ENCODE measurements around the gene EFCC1. TPM values are rescaled to one million over a fixed set of nuclear protein-coding genes. Genes with fewer than 3 reads are reported as not detected.
"Not testable (repeated sequence)": the region's sequence is repeated elsewhere in the genome, so short reads cannot be mapped to it uniquely, and the experiment has no call there.

Gene EFCC1
- polyA plus RNA-seq, 1 experiment, result 0.27 TPM

DNA sequence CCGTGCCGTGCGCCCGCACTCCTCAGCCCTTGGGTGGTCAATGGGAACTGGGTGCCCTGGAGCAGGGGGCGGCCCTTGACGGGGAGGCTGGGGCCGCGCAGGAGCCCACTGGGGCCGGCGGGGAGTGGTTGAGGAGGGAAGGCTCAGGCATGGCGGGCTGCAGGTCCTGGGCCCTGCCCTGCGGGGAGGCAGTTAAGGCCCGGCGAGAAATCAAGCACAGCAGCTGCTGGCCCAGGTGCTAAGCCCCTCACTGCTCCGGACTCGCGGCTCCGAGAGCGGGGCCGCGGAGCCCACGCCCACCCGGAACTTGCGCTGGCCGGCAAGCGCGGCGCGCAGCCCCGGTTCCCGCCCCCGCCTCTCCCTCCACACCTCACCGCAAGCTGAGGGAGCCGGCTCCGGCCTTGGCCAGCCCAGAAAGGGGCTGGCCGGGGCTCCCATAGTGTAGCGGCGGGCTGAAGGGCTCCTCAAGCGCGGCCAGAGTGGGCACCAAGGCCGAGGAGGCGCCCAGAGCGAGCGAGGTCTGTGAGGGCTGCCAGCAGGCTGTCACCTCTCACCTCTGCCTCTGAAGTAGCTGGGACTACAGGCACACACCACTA lies 67.3 kb downstream of the EFCC1 start:
- POLR2A ChIA-PET, result interaction anchor here (0.6 kb wide), 2 partner anchors 50 to 53 kb away, joined by 3 to 4 read pairs; partner anchors contain the start of gene RAB43
- Histone ChIP-seq H3K27ac (ENCODE audit: low read depth, low read length) (no peak overlapping the region), H3K9me3 (ENCODE audit: control insufficient read depth, insufficient read depth, low read length) (peaks cover 3% of the 10 kb centered on the region; the same call in 1 of the 2 replicates), H3K27me3 (ENCODE audit: control insufficient read depth, insufficient read depth, low read length) (peaks cover 4% of the 10 kb centered on the region), H3K4me3 (ENCODE audit: low read depth, low read length) (peak overlapping the region; percentile 41; the same call in 1 of the 2 replicates)
- CTCF ChIA-PET, result interaction anchor here (1.4 to 3.8 kb wide), 3 partner anchors 15 to 98 kb away, joined by 3 to 34 read pairs (median 24); no protein-coding TSS in a partner anchor
- TF ChIP-seq, protein P1, sequence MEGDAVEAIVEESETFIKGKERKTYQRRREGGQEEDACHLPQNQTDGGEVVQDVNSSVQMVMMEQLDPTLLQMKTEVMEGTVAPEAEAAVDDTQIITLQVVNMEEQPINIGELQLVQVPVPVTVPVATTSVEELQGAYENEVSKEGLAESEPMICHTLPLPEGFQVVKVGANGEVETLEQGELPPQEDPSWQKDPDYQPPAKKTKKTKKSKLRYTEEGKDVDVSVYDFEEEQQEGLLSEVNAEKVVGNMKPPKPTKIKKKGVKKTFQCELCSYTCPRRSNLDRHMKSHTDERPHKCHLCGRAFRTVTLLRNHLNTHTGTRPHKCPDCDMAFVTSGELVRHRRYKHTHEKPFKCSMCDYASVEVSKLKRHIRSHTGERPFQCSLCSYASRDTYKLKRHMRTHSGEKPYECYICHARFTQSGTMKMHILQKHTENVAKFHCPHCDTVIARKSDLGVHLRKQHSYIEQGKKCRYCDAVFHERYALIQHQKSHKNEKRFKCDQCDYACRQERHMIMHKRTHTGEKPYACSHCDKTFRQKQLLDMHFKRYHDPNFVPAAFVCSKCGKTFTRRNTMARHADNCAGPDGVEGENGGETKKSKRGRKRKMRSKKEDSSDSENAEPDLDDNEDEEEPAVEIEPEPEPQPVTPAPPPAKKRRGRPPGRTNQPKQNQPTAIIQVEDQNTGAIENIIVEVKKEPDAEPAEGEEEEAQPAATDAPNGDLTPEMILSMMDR (IDR thresholded peaks at IDR 0.05; ENCODE audit: low read depth, low read length), result no peak
- DNase-seq (ENCODE audit: low read depth, low spot score), result no peak

DNA sequence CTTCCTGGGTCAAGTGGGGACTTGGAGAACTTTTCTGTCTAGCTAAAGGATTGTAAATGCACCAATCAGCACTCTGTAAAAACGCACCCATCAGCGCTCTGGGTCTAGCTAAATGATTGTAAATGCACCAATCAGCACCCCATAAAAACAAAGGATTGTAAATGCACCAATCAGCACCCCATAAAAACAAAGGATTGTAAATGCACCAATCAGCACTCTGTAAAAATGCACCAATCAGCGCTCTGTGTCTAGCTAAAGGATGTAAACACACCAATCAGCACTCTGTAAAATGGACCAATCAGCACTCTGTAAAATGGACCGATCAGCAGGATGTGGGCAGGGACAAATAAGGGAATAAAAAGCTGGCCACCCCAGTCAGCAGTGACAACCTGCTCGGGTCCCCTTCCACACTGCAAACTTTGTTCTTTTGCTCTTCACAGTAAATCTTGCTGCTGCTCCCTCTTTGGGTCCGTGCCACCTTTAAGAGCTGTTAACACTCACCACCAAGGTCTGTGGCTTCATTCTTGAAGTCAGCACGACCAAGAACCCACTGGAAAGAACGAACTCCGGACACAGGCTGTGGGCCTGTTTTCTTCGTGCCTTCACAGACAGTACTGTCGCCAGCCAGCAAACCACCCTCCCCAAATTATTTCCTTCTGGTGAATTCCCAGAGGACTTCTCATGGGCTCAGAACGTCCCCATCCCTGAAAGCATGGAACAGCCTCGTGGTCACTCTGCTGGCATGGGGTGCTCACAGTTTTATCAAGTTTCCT lies 68.4 kb downstream of the EFCC1 start:
- POLR2A ChIA-PET; DNase-seq (ENCODE audit: low read depth, low spot score); H3K4me3 ChIP-seq (ENCODE audit: low read depth, low read length); H3K9me3 ChIP-seq (ENCODE audit: control insufficient read depth, insufficient read depth, low read length); H3K27me3 ChIP-seq (ENCODE audit: control insufficient read depth, insufficient read depth, low read length); H3K27ac ChIP-seq (ENCODE audit: low read depth, low read length): not testable (repeated sequence)
- CTCF ChIA-PET, result interaction anchor here (0.6 to 3.8 kb wide), 4 partner anchors 16 to 108 kb away, joined by 3 to 34 read pairs (median 14); no protein-coding TSS in a partner anchor

DNA sequence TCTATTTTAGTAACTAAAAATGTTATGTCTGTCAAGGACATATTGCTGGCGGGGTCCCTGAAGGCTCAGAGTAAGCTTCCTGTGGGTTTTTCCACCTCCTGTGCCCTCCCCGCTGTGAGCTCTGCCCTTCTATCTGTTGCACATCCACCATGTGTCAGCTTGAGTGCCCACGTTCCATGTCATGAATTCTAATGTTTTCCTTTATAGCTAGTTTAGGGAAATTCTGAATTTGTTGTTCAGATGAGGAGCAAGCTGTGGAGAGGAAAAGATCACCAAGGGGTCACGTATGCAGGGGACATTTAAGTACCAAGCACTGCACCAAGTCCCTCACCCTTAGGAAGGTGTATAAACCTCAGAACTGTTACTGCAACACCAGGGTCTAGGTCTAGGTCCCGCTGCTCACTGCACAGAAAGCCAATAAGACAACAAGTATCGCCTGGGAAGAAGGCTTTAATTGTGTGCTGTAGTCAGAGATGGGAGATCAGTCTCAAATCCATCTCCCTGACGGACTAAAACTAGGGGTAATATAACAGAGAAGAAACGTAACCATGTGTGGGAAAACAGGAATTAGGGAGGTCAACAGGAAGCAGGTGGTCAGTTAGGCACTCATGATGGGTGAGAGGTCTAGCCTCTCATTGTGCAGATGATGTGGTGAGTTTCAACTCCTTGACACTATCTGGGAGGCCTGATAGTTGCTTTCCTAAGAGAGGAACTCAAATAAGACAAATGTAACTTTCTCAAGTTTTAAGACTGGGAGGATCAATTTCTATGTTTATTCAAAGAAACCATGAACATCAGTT lies 69.2 kb downstream of the EFCC1 start:
- POLR2A ChIA-PET, result no interaction called here
- Histone ChIP-seq H3K27me3 (ENCODE audit: control insufficient read depth, insufficient read depth, low read length) (peaks cover 4% of the 10 kb centered on the region), H3K4me3 (ENCODE audit: low read depth, low read length) (no peak overlapping the region), H3K9me3 (ENCODE audit: control insufficient read depth, insufficient read depth, low read length) (peaks cover 3% of the 10 kb centered on the region; the same call in 1 of the 2 replicates), H3K27ac (ENCODE audit: low read depth, low read length) (no peak overlapping the region)
- TF ChIP-seq, protein P1 (IDR thresholded peaks at IDR 0.05; ENCODE audit: low read depth, low read length), result no peak
- CTCF ChIA-PET, result interaction anchor here (0.6 to 3.8 kb wide), 4 partner anchors 17 to 107 kb away, joined by 5 to 34 read pairs (median 16); no protein-coding TSS in a partner anchor
- DNase-seq (ENCODE audit: low read depth, low spot score), result no peak

DNA sequence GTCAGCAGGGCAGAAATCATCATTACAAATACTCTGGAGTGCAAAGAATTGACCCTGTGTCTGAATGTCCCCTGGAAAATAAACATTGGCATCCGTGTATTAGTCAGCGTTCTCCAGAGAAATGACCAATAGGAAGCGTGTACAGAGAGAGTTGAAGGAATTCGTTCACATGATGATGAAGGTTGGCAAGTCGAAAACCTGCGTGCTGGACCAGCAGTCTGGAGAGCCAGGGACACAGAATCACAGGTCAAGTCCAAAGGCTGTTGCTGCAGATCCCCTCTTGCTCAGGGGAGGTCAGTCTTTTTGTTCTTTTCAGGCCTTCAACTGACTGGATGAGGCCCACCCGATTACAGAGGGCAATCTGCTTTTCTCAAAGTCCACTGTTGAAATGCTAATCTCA lies 76.1 kb downstream of the EFCC1 start:
- ChIA-PET POLR2A (no interaction called here), CTCF (interaction anchor here (1.2 to 2.3 kb wide), 2 partner anchors 24 to 106 kb away, joined by 4 to 10 read pairs; no protein-coding TSS in a partner anchor)
- Histone ChIP-seq H3K27me3 (ENCODE audit: control insufficient read depth, insufficient read depth, low read length) (peaks cover 5% of the 10 kb centered on the region), H3K4me3 (ENCODE audit: low read depth, low read length) (no peak overlapping the region), H3K27ac (ENCODE audit: low read depth, low read length) (peak overlapping the region; percentile 31), H3K9me3 (ENCODE audit: control insufficient read depth, insufficient read depth, low read length) (no peaks in the 10 kb centered on the region)
- DNase-seq (ENCODE audit: low read depth, low spot score), result peak; percentile 16
- TF ChIP-seq, protein P1 (IDR thresholded peaks at IDR 0.05; ENCODE audit: low read depth, low read length), result no peak

DNA sequence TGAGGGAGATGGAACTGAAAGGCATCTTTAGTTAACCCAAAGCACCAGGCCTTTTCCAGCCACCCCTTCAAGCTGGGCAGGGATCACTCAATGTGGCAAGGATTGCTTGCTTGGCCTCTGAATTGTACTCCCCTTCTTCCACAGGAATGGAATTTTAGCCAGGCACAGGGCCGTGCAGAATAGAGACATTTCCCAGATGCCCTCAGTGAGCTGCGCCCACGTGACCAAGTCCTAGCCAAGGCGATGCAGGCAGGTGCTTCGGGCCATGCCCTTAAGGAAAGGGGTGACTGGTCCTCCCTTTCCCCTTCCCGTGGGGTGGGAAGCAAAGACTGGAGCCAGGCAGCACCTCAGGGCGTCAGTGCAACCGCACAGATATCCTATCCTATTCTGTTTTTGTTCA lies 77.4 kb downstream of the EFCC1 start:
- POLR2A ChIA-PET, result interaction anchor here (0.6 kb wide), 1 partner anchor 58 kb away, joined by 3 read pairs; no protein-coding TSS in a partner anchor
- Histone ChIP-seq H3K9me3 (ENCODE audit: control insufficient read depth, insufficient read depth, low read length) (no peaks in the 10 kb centered on the region), H3K4me3 (ENCODE audit: low read depth, low read length) (no peak overlapping the region), H3K27me3 (ENCODE audit: control insufficient read depth, insufficient read depth, low read length) (peaks cover 3% of the 10 kb centered on the region), H3K27ac (ENCODE audit: low read depth, low read length) (no peak overlapping the region)
- DNase-seq (ENCODE audit: low read depth, low spot score), result no peak
- TF ChIP-seq, protein P1 (IDR thresholded peaks at IDR 0.05; ENCODE audit: low read depth, low read length), result no peak
- CTCF ChIA-PET, result interaction anchor here (2.3 kb wide), 1 partner anchor 25 kb away, joined by 10 read pairs; no protein-coding TSS in a partner anchor

Measured in AG04450 (cell line).